ENCODE data around the gene LDLRAP1.

- TF ChIP-seq POLR2A (IDR thresholded peaks at IDR 0.05; ENCODE audit: low read depth, low read length), result no peak
- TF ChIP-seq TAF1 (IDR thresholded peaks at IDR 0.05; ENCODE audit: low read depth, low read length), result no peak
These were observed 14.4 kb upstream of the LDLRAP1 start for GRCh38 chr1:25528881-25529517.

Data from GM12891 (cell line).